Ovary (tissue), 10 donors: ENCODE results near the gene ABHD17C. TPM values are rescaled to one million over a fixed set of nuclear protein-coding genes. Genes with fewer than 3 reads are reported as not detected.
"Not testable (repeated sequence)": the region's sequence is repeated elsewhere in the genome, so short reads cannot be mapped to it uniquely, and the experiment has no call there.

Source experiments
- DNase-seq, 5 donors: peaks; one replicate each; pipeline ENCODE4 v3.0.0-alpha.2; 2019 to 2020
- H3K27ac ChIP-seq, 2 donors: fragments of 200-600 bp; one replicate each; pipeline versions ENCODE4 v1.5.1 to v1.8.0; 2019 to 2022
- H3K27me3 ChIP-seq: fragments of 200-600 bp; one replicate; pipeline ENCODE4 v1.8.0; 2022
- H3K36me3 ChIP-seq: fragments of 200-600 bp; sonication (generic); one replicate; pipeline ENCODE4 v1.5.1; 2019
- H3K4me1 ChIP-seq: one replicate; pipeline ENCODE4 v1.8.1; 2013; ENCODE audit warnings: mild to moderate bottlenecking, moderate library complexity; ENCODE audit not compliant: insufficient read depth
- H3K4me3 ChIP-seq: fragments of 200-600 bp; sonication (generic); one replicate; pipeline ENCODE4 v1.5.1; 2017
- H3K9me3 ChIP-seq, 2 donors: fragments of 200-600 bp in 1 of 2; sonication (generic) in 1 of 2; one replicate each; pipeline versions ENCODE4 v1.5.1 to v1.8.1; 2013 to 2019; ENCODE audit warnings: mild to moderate bottlenecking in 1 of 2, moderate library complexity in 1 of 2
- EP300 ChIP-seq: sonication (generic); formaldehyde crosslinking; IDR thresholded peaks from one replicate; pipeline ENCODE4 v1.6.1; 2017; ENCODE audit warnings: antibody characterized with exemption
- POLR2A ChIP-seq: fragments of 450-650 bp; IDR thresholded peaks from one replicate; pipeline ENCODE4 v1.6.1; 2017; ENCODE audit warnings: antibody characterized with exemption, mild to moderate bottlenecking, moderate library complexity
- WGBS, 3 donors: extraction: QIAGEN DNeasy Blood & Tissue Kit in 1 of 3; methylation state at CpG; one replicate each; pipeline versions ENCODE4 v1.1.5 to v1.1.7; 2013 to 2017; 5-methylcytosine and 5-hydroxymethylcytosine counted together
- intact Hi-C, 4 donors: fragments of 100-400 bp; cut with DNase I; formaldehyde crosslinking; loops; one replicate each; pipeline versions ENCODE4 v1.11.0 to v1.15.1; 2022 to 2023
- long read RNA-seq, 3 donors: library from polyadenylated mRNA in 2 of 3; unstranded in 2 of 3; transcript quantifications; one replicate each; pipeline ENCODE4 v2.0.0 and lab custom pipeline, GENCODE V29; 2021 to 2026
- polyA plus RNA-seq, 2 donors: library from polyadenylated mRNA; stranded (reverse); fragments of 200-250 nt in 1 of 2; fragments of 350-450 nt in 1 of 2; fragmentation: Illumina TruSeq in 1 of 2; extraction: RNeasy Lipid Tissue Mini Kit (QIAGEN cat#74804) in 1 of 2; gene quantifications; one replicate each; pipeline ENCODE4 v1.2.3, GENCODE V29; 2013 to 2014
- total RNA-seq, 7 donors: library from RNA; depleted of rRNA in 2 of 7; stranded (reverse); fragments of >200 nt in 2 of 7; fragmentation: NEBNext Ultra II Directional in 3 of 7; extraction: Animal tissue kit (Norgen Biotek cat#: 25700) in 3 of 7; gene quantifications; one replicate each; pipeline versions ENCODE4 v1.1.0 to v1.2.4, GENCODE V29; 2016 to 2023
- TF ChIP-seq, protein P1 (sequence below), 3 donors: fragments of 450-650 bp in 2 of 3; fragments of 200-600 bp in 1 of 3; IDR thresholded peaks; one replicate each; pipeline versions ENCODE4 v1.5.1 to v1.8.0; 2016 to 2022; ENCODE audit warnings: antibody characterized with exemption in 3 of 3, mild to moderate bottlenecking in 1 of 3
- donor health status: DM: no; HTN: no; CAD: no; lungs with moderate emphysema.
- donor health status: DM: no; HTN: no; CAD: no.
- donor health status: Bipolar disorder and iron deficiency.
- donor health status: DM: yes; HTN: yes; CAD: no.
- donor health status: DM: no; HTN: no; CAD: no.
- donor health status: DM: yes; HTN: yes; CAD: no.

ABHD17C gene
- total RNA-seq (1 to 10 TPM; 1.2 to 5.5 (median 3.6) TPM), polyA plus RNA-seq (1 to 10 TPM; 2.1 to 5.6 TPM)
- long read RNA-seq, donor 1, partial matches to known transcripts: 0 of 6 reads
- long read RNA-seq, donor 1, other reads (novel, unspliced or antisense): 6 of 6 reads
- long read RNA-seq, donor 2, partial matches to known transcripts: 0 of 3 reads
- long read RNA-seq, donor 2, other reads (novel, unspliced or antisense): 0 of 3 reads
- long read RNA-seq, donor 3, transcript ABHD17C-201 (3 exons, 2,368 nt): major isoform, 24 of 27 reads
- long read RNA-seq, donor 3, partial matches to known transcripts: 0 of 27 reads
- long read RNA-seq, donor 3, other reads (novel, unspliced or antisense): 3 of 27 reads

DNA sequence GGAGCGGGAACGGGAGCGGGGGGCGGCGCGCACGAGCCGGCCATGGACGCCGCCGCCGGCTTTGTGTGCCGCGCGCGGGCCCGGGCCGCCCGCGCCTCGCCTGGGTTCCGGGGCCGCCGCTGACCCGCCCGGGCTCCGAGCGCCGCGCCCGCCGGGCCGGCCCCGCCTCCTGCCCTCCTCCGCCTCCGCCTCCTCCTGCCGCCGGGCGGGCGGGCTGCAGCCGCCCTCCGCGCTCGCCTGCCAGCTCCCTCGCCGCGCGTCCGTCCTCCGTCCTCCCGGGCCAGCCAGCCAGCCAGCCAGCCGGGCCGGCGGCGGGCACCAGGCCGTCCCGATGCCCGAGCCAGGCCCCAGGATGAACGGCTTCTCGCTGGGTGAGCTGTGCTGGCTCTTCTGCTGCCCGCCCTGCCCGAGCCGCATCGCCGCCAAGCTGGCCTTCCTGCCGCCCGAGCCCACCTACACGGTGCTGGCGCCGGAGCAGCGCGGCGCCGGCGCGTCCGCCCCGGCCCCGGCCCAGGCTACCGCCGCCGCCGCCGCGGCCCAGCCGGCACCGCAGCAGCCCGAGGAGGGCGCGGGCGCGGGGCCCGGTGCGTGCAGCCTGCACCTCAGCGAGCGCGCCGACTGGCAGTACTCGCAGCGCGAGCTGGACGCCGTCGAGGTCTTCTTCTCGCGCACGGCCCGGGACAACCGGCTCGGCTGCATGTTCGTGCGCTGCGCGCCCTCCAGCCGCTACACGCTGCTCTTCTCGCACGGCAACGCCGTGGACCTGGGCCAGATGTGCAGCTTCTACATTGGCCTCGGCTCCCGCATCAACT, at the start of gene ABHD17C:
Gene ABHD17C (plus strand): TSS at position 212 of the 812 bp plus-strand sequence. CDS start 120 bp downstream, at position 332.
- Histone ChIP-seq H3K27me3 (no peaks in the 10 kb centered on the region), H3K36me3 (no peaks in the 10 kb centered on the region), H3K4me1 (peaks cover 5% of the 10 kb centered on the region), H3K27ac (peak within 1 kb of the TSS; percentile 61 to 72), H3K9me3 (no peaks in the 10 kb centered on the region), H3K4me3 (peak within 1 kb of the TSS; percentile 67)
- WGBS, 3 donors: 0 to 1% (median 0%) methylated on average over 30 to 120 of the region's 122 CpGs
- intact Hi-C loops: no loop called here
- TF ChIP-seq EP300 (no peak), POLR2A (no peak)
- TF ChIP-seq, protein P1, sequence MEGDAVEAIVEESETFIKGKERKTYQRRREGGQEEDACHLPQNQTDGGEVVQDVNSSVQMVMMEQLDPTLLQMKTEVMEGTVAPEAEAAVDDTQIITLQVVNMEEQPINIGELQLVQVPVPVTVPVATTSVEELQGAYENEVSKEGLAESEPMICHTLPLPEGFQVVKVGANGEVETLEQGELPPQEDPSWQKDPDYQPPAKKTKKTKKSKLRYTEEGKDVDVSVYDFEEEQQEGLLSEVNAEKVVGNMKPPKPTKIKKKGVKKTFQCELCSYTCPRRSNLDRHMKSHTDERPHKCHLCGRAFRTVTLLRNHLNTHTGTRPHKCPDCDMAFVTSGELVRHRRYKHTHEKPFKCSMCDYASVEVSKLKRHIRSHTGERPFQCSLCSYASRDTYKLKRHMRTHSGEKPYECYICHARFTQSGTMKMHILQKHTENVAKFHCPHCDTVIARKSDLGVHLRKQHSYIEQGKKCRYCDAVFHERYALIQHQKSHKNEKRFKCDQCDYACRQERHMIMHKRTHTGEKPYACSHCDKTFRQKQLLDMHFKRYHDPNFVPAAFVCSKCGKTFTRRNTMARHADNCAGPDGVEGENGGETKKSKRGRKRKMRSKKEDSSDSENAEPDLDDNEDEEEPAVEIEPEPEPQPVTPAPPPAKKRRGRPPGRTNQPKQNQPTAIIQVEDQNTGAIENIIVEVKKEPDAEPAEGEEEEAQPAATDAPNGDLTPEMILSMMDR (IDR thresholded peaks at IDR 0.05): no peak
- DNase-seq: peak; percentile 41 to 76 (median 59)

DNA sequence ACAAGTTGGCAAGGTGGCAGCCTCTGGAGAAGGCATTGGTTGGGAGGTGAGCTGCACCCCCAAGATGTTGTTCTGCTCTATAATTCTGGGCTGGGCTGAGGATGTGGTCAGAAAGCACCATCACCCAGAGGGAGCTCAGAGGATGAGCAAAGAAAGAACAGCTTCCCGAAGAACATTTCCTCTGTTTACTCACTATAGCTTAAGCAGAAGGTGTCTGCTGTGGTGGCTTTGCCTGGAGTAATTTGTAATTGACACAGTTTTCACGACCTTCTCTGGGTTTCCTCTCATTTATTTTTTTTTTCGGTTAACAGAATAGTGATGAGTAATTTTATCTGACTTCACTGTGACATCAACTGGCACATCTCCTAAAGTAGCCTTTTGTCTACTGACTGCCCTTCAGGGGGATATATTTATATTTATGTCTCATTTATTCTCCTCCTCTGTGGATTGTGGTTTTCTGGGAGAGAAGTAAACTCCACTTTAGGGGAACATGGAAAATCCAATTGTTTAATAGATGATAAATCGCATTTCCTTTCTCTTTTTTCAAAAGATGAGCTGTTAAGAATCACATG, 49.5 kb upstream of the ABHD17C start:
- H3K36me3 ChIP-seq: no peaks in the 10 kb centered on the region
- no peaks in the 10 kb centered on the region for H3K27me3 ChIP-seq
- no peak overlapping the region for H3K27ac ChIP-seq
- no peaks in the 10 kb centered on the region for H3K4me1 ChIP-seq
- intact Hi-C loops: no loop called here
- no peaks in the 10 kb centered on the region for H3K9me3 ChIP-seq
- no peak overlapping the region for H3K4me3 ChIP-seq
- no peak for DNase-seq
- 62 to 69% (median 67%) methylated on average over 4 of the region's 4 CpGs for WGBS, 3 donors
- TF ChIP-seq EP300 (no peak), POLR2A (no peak)
- TF ChIP-seq, protein P1 (IDR thresholded peaks at IDR 0.05): no peak

DNA sequence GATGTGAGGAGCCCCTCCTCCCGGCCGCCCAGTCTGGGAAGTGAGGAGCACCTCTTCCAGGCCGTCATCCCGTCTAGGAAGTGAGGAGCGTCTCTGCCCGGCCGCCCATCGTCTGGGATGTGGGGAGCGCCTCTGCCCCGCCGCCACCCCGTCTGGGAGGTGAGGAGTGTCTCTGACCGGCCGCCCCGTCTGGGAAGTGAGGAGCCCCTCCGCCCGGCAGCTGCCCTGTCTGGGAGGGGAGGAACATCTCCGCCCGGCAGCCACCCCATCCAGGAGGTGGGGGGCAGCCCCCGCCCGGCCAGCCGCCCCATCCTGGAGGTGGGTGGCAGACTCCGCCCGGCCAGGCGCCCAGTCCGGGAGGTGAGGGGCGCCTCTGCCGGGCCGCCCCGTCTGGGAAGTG, 47.7 kb upstream of the ABHD17C start:
- H3K27me3 ChIP-seq, H3K4me1 ChIP-seq, intact Hi-C loops, DNase-seq, H3K27ac ChIP-seq, H3K9me3 ChIP-seq, H3K36me3 ChIP-seq, H3K4me3 ChIP-seq: not testable (repeated sequence)
- WGBS, 3 donors: 96% methylated on average over 29 to 30 of the region's 30 CpGs

GRCh38 chr15:80654299-80654698, 40.8 kb upstream of the ABHD17C start:
- H3K4me3 ChIP-seq: no peak overlapping the region
- no peaks in the 10 kb centered on the region for H3K4me1 ChIP-seq
- no peaks in the 10 kb centered on the region for H3K27me3 ChIP-seq
- H3K36me3 ChIP-seq: no peaks in the 10 kb centered on the region
- no peak overlapping the region for H3K27ac ChIP-seq
- H3K9me3 ChIP-seq: no peaks in the 10 kb centered on the region
- WGBS, 3 donors: 0% methylated on average over 1 of the region's 1 CpG; no CpG with 5 or more reads in 1 of the 3 donors
- TF ChIP-seq, protein P1 (IDR thresholded peaks at IDR 0.05): no peak
- TF ChIP-seq EP300: no peak
- TF ChIP-seq POLR2A: no peak
- no peak for DNase-seq
- intact Hi-C loops: no loop called here
